Neuronal stem cell (in vitro differentiated cells): Measurements from ENCODE around the gene FAM90A1.
"Not testable (repeated sequence)": the region's sequence is repeated elsewhere in the genome, so short reads cannot be mapped to it uniquely, and the experiment has no call there.

Experiments used
- DNase-seq: peaks from one replicate; pipeline ENCODE4 v3.0.0-alpha.2; 2013; ENCODE audit warnings: low spot score
- H2AFZ ChIP-seq: one replicate; pipeline ENCODE4 v1.6.1; 2013; ENCODE audit warnings: mild to moderate bottlenecking, low read length, inconsistent platforms
- H2AK5ac ChIP-seq: 2 replicates; pipeline ENCODE4 v1.6.1; 2013; ENCODE audit warnings: low read depth, mild to moderate bottlenecking, inconsistent platforms, low read length, moderate library complexity, mixed read lengths
- H2BK120ac ChIP-seq: 2 replicates; pipeline ENCODE4 v1.6.1; 2013; ENCODE audit warnings: low read depth, mild to moderate bottlenecking, inconsistent platforms, low read length, moderate library complexity, mixed read lengths
- H2BK12ac ChIP-seq: one replicate; pipeline ENCODE4 v1.6.1; 2013; ENCODE audit warnings: low read length, inconsistent platforms
- H2BK15ac ChIP-seq: 2 replicates; pipeline ENCODE4 v1.6.1; 2013; ENCODE audit warnings: mild to moderate bottlenecking, low read length, inconsistent platforms, mixed read lengths
- H2BK5ac ChIP-seq: one replicate; pipeline ENCODE4 v1.6.1; 2013; ENCODE audit warnings: inconsistent platforms, mild to moderate bottlenecking, low read length, moderate library complexity
- H3K14ac ChIP-seq: one replicate; pipeline ENCODE4 v1.6.1; 2013; ENCODE audit warnings: low read length, inconsistent platforms
- H3K18ac ChIP-seq: 2 replicates; pipeline ENCODE4 v1.6.1; 2013; ENCODE audit warnings: low read length, inconsistent platforms
- H3K23ac ChIP-seq: 2 replicates; pipeline ENCODE4 v1.6.1; 2013; ENCODE audit warnings: low read depth, mild to moderate bottlenecking, mixed read lengths, low read length, inconsistent platforms; ENCODE audit not compliant: poor library complexity
- H3K27ac ChIP-seq: replicated peaks from 3 replicates; pipeline ENCODE4 v1.5.1; 2013; ENCODE audit warnings: low read length, inconsistent platforms
- H3K27me3 ChIP-seq, 3 experiments: 2 replicates each; pipeline ENCODE4 v1.6.1; 2013; ENCODE audit warnings: low read length in 3 of 3, mild to moderate bottlenecking in 2 of 3, inconsistent platforms in 1 of 3, low read depth in 1 of 3, mixed read lengths in 1 of 3, moderate library complexity in 1 of 3; ENCODE audit not compliant: control insufficient read depth in 3 of 3, insufficient read depth in 3 of 3
- H3K36me3 ChIP-seq, 2 donors: replicated peaks in 1 of 2; 2 replicates each; pipeline ENCODE4 v1.6.1; 2013; ENCODE audit warnings: low read length in 2 of 2; ENCODE audit not compliant: control insufficient read depth in 2 of 2, insufficient read depth in 2 of 2
- H3K4ac ChIP-seq: 2 replicates; pipeline ENCODE4 v1.6.1; 2013; ENCODE audit warnings: inconsistent platforms, mild to moderate bottlenecking, low read length, moderate library complexity
- H3K4me1 ChIP-seq, 2 donors: 1 replicate in 1 of 2; 2 replicates in 1 of 2; pipeline ENCODE4 v1.6.1; 2013; ENCODE audit warnings: low read length in 2 of 2, low read depth in 1 of 2; ENCODE audit not compliant: control insufficient read depth in 2 of 2, insufficient read depth in 1 of 2
- H3K4me2 ChIP-seq: one replicate; pipeline ENCODE4 v1.6.1; 2013; ENCODE audit warnings: mild to moderate bottlenecking, low read length, inconsistent platforms; ENCODE audit not compliant: insufficient read depth, poor library complexity, severe bottlenecking
- H3K4me3 ChIP-seq, 2 donors: 2 replicates each; pipeline ENCODE4 v1.5.1; 2013; ENCODE audit warnings: low read length in 2 of 2, mild to moderate bottlenecking in 2 of 2, inconsistent platforms in 1 of 2, moderate library complexity in 1 of 2
- H3K79me1 ChIP-seq: one replicate; pipeline ENCODE4 v1.6.1; 2013; ENCODE audit warnings: low read depth, mild to moderate bottlenecking, inconsistent platforms, low read length, moderate library complexity
- H3K9ac ChIP-seq: one replicate; pipeline ENCODE4 v1.6.1; 2013; ENCODE audit warnings: mild to moderate bottlenecking, low read depth, low read length, inconsistent platforms; ENCODE audit not compliant: poor library complexity
- H3K9me3 ChIP-seq, 2 donors: replicated peaks in 1 of 2; 2 replicates each; pipeline versions ENCODE3 to v1.6.1; 2013; ENCODE audit warnings: low read length in 2 of 2, mild to moderate bottlenecking in 2 of 2, inconsistent platforms in 1 of 2, low read depth in 1 of 2, mixed read lengths in 1 of 2, moderate library complexity in 1 of 2; ENCODE audit not compliant: control insufficient read depth in 2 of 2, insufficient read depth in 1 of 2
- H4K8ac ChIP-seq: one replicate; pipeline ENCODE4 v1.6.1; 2013; ENCODE audit warnings: low read depth, mild to moderate bottlenecking, inconsistent platforms, low read length, moderate library complexity
- H4K91ac ChIP-seq: one replicate; pipeline ENCODE4 v1.6.1; 2013; ENCODE audit warnings: low read length, low read depth, mild to moderate bottlenecking, inconsistent platforms; ENCODE audit not compliant: poor library complexity
- WGBS, 2 donors: extraction: QIAGEN DNeasy Blood & Tissue Kit; methylation state at CpG; one replicate each; pipeline ENCODE4 v1.1.7; 2013; ENCODE audit warnings: missing lambda C conversion rate in 2 of 2, mixed read lengths in 1 of 2; ENCODE audit not compliant: insufficient read length in 2 of 2, insufficient replicate concordance in 1 of 2; ENCODE audit errors: extremely low coverage in 2 of 2; 5-methylcytosine and 5-hydroxymethylcytosine counted together

FAM90A1 gene

GRCh38 chr12:8242622-8242879 is 15.1 kb upstream of the FAM90A1 start:
- H3K27me3 ChIP-seq, H2BK5ac ChIP-seq, H3K79me1 ChIP-seq, H3K4me1 ChIP-seq, H4K8ac ChIP-seq, H3K14ac ChIP-seq, H2AK5ac ChIP-seq, H3K4ac ChIP-seq, H2BK15ac ChIP-seq, H2BK120ac ChIP-seq, H2BK12ac ChIP-seq, H4K91ac ChIP-seq, H3K9me3 ChIP-seq, H3K36me3 ChIP-seq, H3K27ac ChIP-seq: not testable (repeated sequence)
- H3K23ac ChIP-seq: peak overlapping the region; percentile 55
- no CpG with 5 or more reads among the region's 28 CpGs for WGBS, 2 donors
- H3K4me3 ChIP-seq: peak overlapping the region; percentile 75 to 90
- peak overlapping the region; percentile 60 for H3K4me2 ChIP-seq
- DNase-seq: peak; percentile 14
- H2AFZ ChIP-seq: peak overlapping the region; percentile 96
- H3K18ac ChIP-seq: peak overlapping the region; percentile 85
- H3K9ac ChIP-seq: peak overlapping the region; percentile 70

- peak overlapping the region; percentile 96 for H2AFZ ChIP-seq
- H3K27ac ChIP-seq: not testable (repeated sequence)
- peak overlapping the region; percentile 55 for H3K23ac ChIP-seq
These were observed 14.7 kb upstream of the FAM90A1 start for GRCh38 chr12:8241917-8242621.

GRCh38 chr12:8240340-8241114 is 13.1 kb upstream of the FAM90A1 start:
- not testable (repeated sequence) for H4K91ac ChIP-seq, H3K14ac ChIP-seq, H3K4me1 ChIP-seq, H2BK5ac ChIP-seq, H3K27me3 ChIP-seq, H3K9me3 ChIP-seq, H3K9ac ChIP-seq, H2AFZ ChIP-seq, H2BK12ac ChIP-seq, DNase-seq, H2BK15ac ChIP-seq, H3K4me3 ChIP-seq, H3K18ac ChIP-seq, H2BK120ac ChIP-seq, H3K4me2 ChIP-seq, H3K79me1 ChIP-seq, H4K8ac ChIP-seq, H3K27ac ChIP-seq, H2AK5ac ChIP-seq, H3K36me3 ChIP-seq, H3K4ac ChIP-seq, H3K23ac ChIP-seq
- no CpG with 5 or more reads among the region's 13 CpGs for WGBS, 2 donors

More at GRCh38 chr12:8241917-8242621, 14.7 kb upstream of the FAM90A1 start:
- not testable (repeated sequence) for H3K9me3 ChIP-seq, H3K36me3 ChIP-seq, H3K27me3 ChIP-seq, H4K8ac ChIP-seq, H2AK5ac ChIP-seq, H2BK120ac ChIP-seq, H2BK5ac ChIP-seq, H3K4me1 ChIP-seq, H4K91ac ChIP-seq, H3K14ac ChIP-seq, H3K4ac ChIP-seq, H3K79me1 ChIP-seq, H2BK15ac ChIP-seq, DNase-seq, H2BK12ac ChIP-seq
- no CpG with 5 or more reads among the region's 20 CpGs for WGBS, 2 donors
- Histone ChIP-seq H3K4me3 (peak overlapping the region; percentile 75 to 90), H3K18ac (peak overlapping the region; percentile 85), H3K4me2 (peak overlapping the region; percentile 60), H3K9ac (peak overlapping the region; percentile 70)

GRCh38 chr12:8237031-8237430 is 9.6 kb upstream of the FAM90A1 start:
- not testable (repeated sequence) for H3K36me3 ChIP-seq, H3K4ac ChIP-seq, H3K4me1 ChIP-seq, H4K91ac ChIP-seq, H3K9ac ChIP-seq, DNase-seq, H3K18ac ChIP-seq, H2AFZ ChIP-seq, H3K14ac ChIP-seq, H3K79me1 ChIP-seq, H2BK120ac ChIP-seq, H3K9me3 ChIP-seq, H2AK5ac ChIP-seq, H2BK12ac ChIP-seq, H2BK5ac ChIP-seq, H3K4me3 ChIP-seq, H2BK15ac ChIP-seq, H3K4me2 ChIP-seq, H3K27me3 ChIP-seq, H4K8ac ChIP-seq, H3K23ac ChIP-seq, H3K27ac ChIP-seq
- WGBS, 2 donors: no CpG with 5 or more reads among the region's 12 CpGs
